SK-N-SH (cell line): ENCODE measurements around the gene STIM1. TPM values are rescaled to one million over a fixed set of nuclear protein-coding genes. Genes with fewer than 3 reads are reported as not detected.
A peak's percentile ranks its signal among the peaks of the same experiment; 100 is the strongest.

Experiments
- CTCF ChIA-PET: fragments of 300-600, 350-600 bp; formaldehyde crosslinking; extraction: SDS; loops from one replicate; lab custom pipeline; 2021; lab: Yijun Ruan, JAX
- POLR2A ChIA-PET: fragments of 350-600 bp; sonication (Branson Sonifier 250); formaldehyde crosslinking; extraction: SDS; loops from one replicate; lab custom pipeline; 2020; ENCODE audit warnings: antibody characterized with exemption, inconsistent platforms; lab: Yijun Ruan, JAX
- DNase-seq: peaks from one replicate; pipeline ENCODE4 v3.0.0; 2012
- H2AFZ ChIP-seq: fragments of 200-600 bp; sonication (generic); 2 replicates; pipeline ENCODE4 v1.8.1; 2016; ENCODE audit warnings: antibody characterized with exemption, mild to moderate bottlenecking, low read depth
- H3F3A ChIP-seq: fragments of 200-600 bp; sonication (generic); replicated peaks from 2 replicates; pipeline ENCODE3; 2016; ENCODE audit warnings: antibody characterized with exemption, mild to moderate bottlenecking; ENCODE audit not compliant: insufficient read depth
- H3K27ac ChIP-seq, 2 experiments: fragments of 200-500 bp in 1 of 2; fragments of 200-600 bp in 1 of 2; sonication (Bioruptor generic) in 1 of 2; sonication (generic), shearing (Covaris generic) in 1 of 2; 2 replicates each; pipeline versions ENCODE4 v1.5.1 to v1.6.1; 2014 to 2016; ENCODE audit warnings: low read depth in 2 of 2, inconsistent platforms in 1 of 2, low read length in 1 of 2, mild to moderate bottlenecking in 1 of 2, mixed read lengths in 1 of 2
- H3K27me3 ChIP-seq: fragments of 200-600 bp; sonication (generic), shearing (Covaris generic); 2 replicates; pipeline ENCODE4 v1.6.1; 2016; ENCODE audit warnings: mixed run types; ENCODE audit not compliant: insufficient read depth
- H3K36me3 ChIP-seq, 2 experiments: fragments of 200-500 bp in 1 of 2; fragments of 200-600 bp in 1 of 2; sonication (Bioruptor generic) in 1 of 2; sonication (generic) in 1 of 2; replicated peaks in 1 of 2; 2 replicates each; pipeline versions ENCODE3 to v1.5.1; 2014 to 2016; ENCODE audit warnings: low read length in 1 of 2, mild to moderate bottlenecking in 1 of 2; ENCODE audit not compliant: insufficient read depth in 2 of 2, control insufficient read depth in 1 of 2
- H3K4me1 ChIP-seq, 2 experiments: fragments of 200-500 bp in 1 of 2; fragments of 200-600 bp in 1 of 2; sonication (Bioruptor generic) in 1 of 2; sonication (generic), shearing (Covaris generic) in 1 of 2; 2 replicates each; pipeline versions ENCODE4 v1.5.1 to v1.6.1; 2014 to 2016; ENCODE audit warnings: low read depth in 1 of 2, low read length in 1 of 2, mixed run types in 1 of 2; ENCODE audit not compliant: insufficient read depth in 2 of 2, control insufficient read depth in 1 of 2
- H3K4me2 ChIP-seq: fragments of 200-600 bp; sonication (generic), shearing (Covaris generic); 2 replicates; pipeline ENCODE4 v1.6.1; 2017; ENCODE audit warnings: mixed run types
- H3K4me3 ChIP-seq, 2 experiments: fragments of 200-500 bp in 1 of 2; fragments of 200-600 bp in 1 of 2; sonication (Bioruptor generic) in 1 of 2; sonication (generic), shearing (Covaris generic) in 1 of 2; 2 replicates each; pipeline versions ENCODE4 v1.5.1 to v1.8.1; 2014 to 2016; ENCODE audit warnings: low read depth in 2 of 2, inconsistent platforms in 1 of 2, low read length in 1 of 2, mild to moderate bottlenecking in 1 of 2, mixed read lengths in 1 of 2, moderate library complexity in 1 of 2
- H3K79me2 ChIP-seq: fragments of 200-600 bp; sonication (generic); 2 replicates; pipeline ENCODE4 v1.8.1; 2017; ENCODE audit warnings: mild to moderate bottlenecking; ENCODE audit not compliant: insufficient read depth
- H3K9ac ChIP-seq: fragments of 200-600 bp; sonication (generic); 2 replicates; pipeline ENCODE4 v1.6.1; 2017; ENCODE audit warnings: mixed run types
- H3K9me2 ChIP-seq: fragments of 200-600 bp; sonication (generic); 2 replicates; pipeline ENCODE4 v1.6.1; 2017; ENCODE audit warnings: mixed run types
- H3K9me3 ChIP-seq: fragments of 200-600 bp; sonication (generic); 2 replicates; pipeline ENCODE4 v1.6.1; 2017; ENCODE audit warnings: mixed run types, mild to moderate bottlenecking, moderate library complexity
- H4K20me1 ChIP-seq: fragments of 200-600 bp; sonication (generic); 2 replicates; pipeline ENCODE4 v1.6.1; 2017; ENCODE audit warnings: mild to moderate bottlenecking, mixed run types; ENCODE audit not compliant: insufficient read depth
- CHD2 ChIP-seq: fragments of 150-350 bp; IDR thresholded peaks from 2 replicates; pipeline ENCODE4 v1.6.1; 2018; ENCODE audit warnings: low read length; ENCODE audit not compliant: partially characterized antibody
- EP300 ChIP-seq, 2 experiments: IDR thresholded peaks; 2 replicates each; pipeline versions ENCODE4 v1.4.0 to v1.6.1; 2012; ENCODE audit warnings: borderline replicate concordance in 1 of 2, low read depth in 1 of 2, low read length in 1 of 2
- EZH2phosphoT487 ChIP-seq: fragments of 200-600 bp; sonication (generic); IDR thresholded peaks from 2 replicates; pipeline ENCODE4 v1.6.1; 2017; ENCODE audit warnings: low read depth, mixed run types, mild to moderate bottlenecking, antibody characterized with exemption, moderate library complexity, borderline replicate concordance
- FOSL2 ChIP-seq: IDR thresholded peaks from 2 replicates; pipeline ENCODE4 v1.4.0; 2012; ENCODE audit warnings: low read depth, mild to moderate bottlenecking, moderate library complexity, borderline replicate concordance
- FOXM1 ChIP-seq: IDR thresholded peaks from 2 replicates; pipeline ENCODE4 v1.4.0; 2012; ENCODE audit warnings: low read depth, mild to moderate bottlenecking
- GATA2 ChIP-seq: sonication (generic); formaldehyde crosslinking; IDR thresholded peaks from 2 replicates; pipeline ENCODE4 v1.5.0; 2020; ENCODE audit warnings: mild to moderate bottlenecking, missing genetic modification reagents
- JUND ChIP-seq: IDR thresholded peaks from 2 replicates; pipeline ENCODE4 v1.4.0; 2012
- MXI1 ChIP-seq: IDR thresholded peaks from 2 replicates; pipeline ENCODE4 v1.6.1; 2012; ENCODE audit warnings: mild to moderate bottlenecking, low read depth, low read length, improper control_type of control experiment
- NFIC ChIP-seq: IDR thresholded peaks from 2 replicates; pipeline ENCODE4 v1.4.0; 2012; ENCODE audit warnings: borderline replicate concordance
- NRF1 ChIP-seq: IDR thresholded peaks from 2 replicates; pipeline ENCODE4 v1.6.1; 2012; ENCODE audit warnings: low read depth, mild to moderate bottlenecking, low read length
- RAD21 ChIP-seq: IDR thresholded peaks from 2 replicates; pipeline ENCODE4 v1.6.1; 2012; ENCODE audit warnings: mild to moderate bottlenecking, low read length
- RCOR1 ChIP-seq: fragments of 150-350 bp; IDR thresholded peaks from 2 replicates; pipeline ENCODE4 v1.6.1; 2017; ENCODE audit warnings: antibody characterized with exemption, low read length
- RFX5 ChIP-seq: IDR thresholded peaks from 2 replicates; pipeline ENCODE4 v1.6.1; 2012; ENCODE audit warnings: mild to moderate bottlenecking, improper control_type of control experiment, low read length
- RXRA ChIP-seq: IDR thresholded peaks from 2 replicates; pipeline ENCODE4 v1.4.0; 2012; ENCODE audit warnings: low read depth, mild to moderate bottlenecking, borderline replicate concordance
- SIN3A ChIP-seq: IDR thresholded peaks from 2 replicates; pipeline ENCODE4 v1.6.1; 2012; ENCODE audit warnings: low read depth, mild to moderate bottlenecking, low read length, moderate library complexity, borderline replicate concordance
- SMC3 ChIP-seq: IDR thresholded peaks from 2 replicates; pipeline ENCODE4 v1.6.1; 2012; ENCODE audit warnings: low read depth, low read length, improper control_type of control experiment
- TAF1 ChIP-seq: IDR thresholded peaks from 2 replicates; pipeline ENCODE4 v1.6.1; 2012; ENCODE audit warnings: low read depth, mild to moderate bottlenecking, low read length, moderate library complexity, borderline replicate concordance
- TCF12 ChIP-seq: IDR thresholded peaks from 2 replicates; pipeline ENCODE4 v1.4.0; 2012
- TEAD4 ChIP-seq: IDR thresholded peaks from 2 replicates; pipeline ENCODE4 v1.4.0; 2012; ENCODE audit warnings: mild to moderate bottlenecking, borderline replicate concordance; ENCODE audit not compliant: insufficient read depth
- USF1 ChIP-seq: IDR thresholded peaks from 2 replicates; pipeline ENCODE4 v1.4.0; 2012; ENCODE audit warnings: low read depth, borderline replicate concordance
- YY1 ChIP-seq: IDR thresholded peaks from 2 replicates; pipeline ENCODE4 v1.4.0; 2012; ENCODE audit warnings: low read depth, mild to moderate bottlenecking
- WGBS: methylation state at CpG from one replicate; pipeline ENCODE4 v1.1.6; 2017; ENCODE audit warnings: low lambda C conversion rate; 5-methylcytosine and 5-hydroxymethylcytosine counted together
- polyA plus RNA-seq, 3 experiments: library from polyadenylated mRNA; depleted of rRNA; stranded (reverse); fragments of >200 nt; gene quantifications; 2 replicates each; pipeline ENCODE4 v1.2.3, GENCODE V29; 2012
- TF ChIP-seq, protein P1 (sequence below): IDR thresholded peaks from 2 replicates; pipeline ENCODE4; 2012
- TF ChIP-seq, protein P2 (sequence below): fragments of 150-350 bp; IDR thresholded peaks from 2 replicates; pipeline ENCODE4 v1.6.1; 2017; ENCODE audit warnings: antibody characterized with exemption, low read length, low read depth, borderline replicate concordance

The STIM1 gene
- polyA plus RNA-seq, 1 of the 3 experiments (the other 2 are of a cell fraction) = 29.5 TPM

DNA sequence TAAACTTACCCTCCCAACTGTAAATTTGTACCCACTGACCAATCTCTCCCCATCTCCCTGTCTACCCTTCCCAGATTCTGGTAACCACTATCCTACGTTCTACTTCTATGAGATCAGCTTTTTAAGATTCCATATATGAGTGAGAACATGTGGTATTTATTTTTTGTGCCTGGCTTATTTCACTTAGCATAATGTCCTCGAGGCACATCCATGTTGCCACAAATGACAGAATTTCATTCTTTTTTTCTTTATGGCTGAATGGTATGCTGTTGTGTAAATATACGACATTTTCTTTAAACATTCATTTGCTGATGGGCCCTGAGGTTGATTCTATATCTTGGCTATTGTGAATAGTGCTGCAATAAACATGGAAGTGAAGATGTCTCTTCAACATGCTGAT is 164.4 kb downstream of the STIM1 start:
- Histone ChIP-seq H3K36me3 (peaks cover 0 to 3% of the 10 kb centered on the region in 2 experiments), H3K4me2 (no peak overlapping the region), H3K9me2 (no peaks in the 10 kb centered on the region), H4K20me1 (no peaks in the 10 kb centered on the region), H2AFZ (no peak overlapping the region), H3K4me3 (no peak overlapping the region), H3K9ac (no peak overlapping the region), H3K27ac (peak overlapping the region; percentile 35 to 39; a peak in 3 of 4 replicates), H3K27me3 (no peaks in the 10 kb centered on the region), H3K4me1 (peaks cover 1 to 10% of the 10 kb centered on the region in 2 experiments; a peak in 3 of 4 replicates), H3F3A (peaks cover 7% of the 10 kb centered on the region), H3K79me2 (no peaks in the 10 kb centered on the region), H3K9me3 (no peaks in the 10 kb centered on the region)
- POLR2A ChIA-PET = no interaction called here
- CTCF ChIA-PET = interaction anchor here (1.0 to 3.1 kb wide), 5 partner anchors 23 to 171 kb away, joined by 3 to 16 read pairs (median 6); partner anchors contain the start of gene STIM1
- TF ChIP-seq RAD21 (0 out of 2 replicates have a peak, but pooled peaks have one; percentile 14), TAF1 (no peak), EZH2phosphoT487 (no peak), GATA2 (CRISPR knock-in tag) (peak; percentile 25; the same call in 1 of the 2 replicates), SIN3A (no peak), TCF12 (peak; percentile 82), FOXM1 (no peak), RCOR1 (peak; percentile 52; the same call in 1 of the 2 replicates), EP300 (IDR thresholded peaks at IDR 0.05; ENCODE audit: borderline replicate concordance in 1 of 2, low read depth in 1 of 2, low read length in 1 of 2) (peak in 1 of 2 experiments; percentile 80; a peak in 2 of 4 replicates), FOSL2 (no peak)
- TF ChIP-seq, protein P1, sequence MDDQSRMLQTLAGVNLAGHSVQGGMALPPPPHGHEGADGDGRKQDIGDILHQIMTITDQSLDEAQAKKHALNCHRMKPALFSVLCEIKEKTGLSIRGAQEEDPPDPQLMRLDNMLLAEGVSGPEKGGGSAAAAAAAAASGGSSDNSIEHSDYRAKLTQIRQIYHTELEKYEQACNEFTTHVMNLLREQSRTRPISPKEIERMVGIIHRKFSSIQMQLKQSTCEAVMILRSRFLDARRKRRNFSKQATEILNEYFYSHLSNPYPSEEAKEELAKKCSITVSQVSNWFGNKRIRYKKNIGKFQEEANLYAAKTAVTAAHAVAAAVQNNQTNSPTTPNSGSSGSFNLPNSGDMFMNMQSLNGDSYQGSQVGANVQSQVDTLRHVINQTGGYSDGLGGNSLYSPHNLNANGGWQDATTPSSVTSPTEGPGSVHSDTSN = peak; percentile 48
- WGBS = 20% methylated on average over 3 of the region's 3 CpGs
- DNase-seq = peak; percentile 46

- Histone ChIP-seq H4K20me1 (no peaks in the 10 kb centered on the region), H3K9ac (no peak overlapping the region), H3K4me2 (no peak overlapping the region), H3K4me3 (no peak overlapping the region), H3K4me1 (peaks cover 18% of the 10 kb centered on the region in 2 experiments; a peak in 3 of 4 replicates), H3K9me3 (no peaks in the 10 kb centered on the region), H3K27ac (no peak overlapping the region), H3K36me3 (peaks cover 0 to 3% of the 10 kb centered on the region in 2 experiments), H3K79me2 (no peaks in the 10 kb centered on the region), H3K27me3 (no peaks in the 10 kb centered on the region), H2AFZ (no peak overlapping the region), H3K9me2 (no peaks in the 10 kb centered on the region), H3F3A (peaks cover 23% of the 10 kb centered on the region)
- WGBS = 90% methylated on average over 5 of the region's 5 CpGs
- ChIA-PET CTCF (interaction anchor here (1.0 to 2.6 kb wide), 2 partner anchors 150 to 174 kb away, joined by 3 to 6 read pairs; no protein-coding TSS in a partner anchor), POLR2A (no interaction called here)
- no peak for DNase-seq
- TF ChIP-seq, protein P1 = no peak
- TF ChIP-seq RAD21 (no peak), USF1 (no peak), RFX5 (no peak), NRF1 (no peak), RXRA (no peak), EZH2phosphoT487 (no peak), SMC3 (no peak), NFIC (no peak), TEAD4 (no peak), JUND (no peak), CHD2 (no peak), MXI1 (no peak), YY1 (no peak)
- TF ChIP-seq, protein P2, sequence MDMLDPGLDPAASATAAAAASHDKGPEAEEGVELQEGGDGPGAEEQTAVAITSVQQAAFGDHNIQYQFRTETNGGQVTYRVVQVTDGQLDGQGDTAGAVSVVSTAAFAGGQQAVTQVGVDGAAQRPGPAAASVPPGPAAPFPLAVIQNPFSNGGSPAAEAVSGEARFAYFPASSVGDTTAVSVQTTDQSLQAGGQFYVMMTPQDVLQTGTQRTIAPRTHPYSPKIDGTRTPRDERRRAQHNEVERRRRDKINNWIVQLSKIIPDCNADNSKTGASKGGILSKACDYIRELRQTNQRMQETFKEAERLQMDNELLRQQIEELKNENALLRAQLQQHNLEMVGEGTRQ = no peak
Observed at GRCh38 chr11:4022669-4023068, 167.2 kb downstream of the STIM1 start.
